GM21619 (cell line): ENCODE results near the gene SLIT2.

Source experiments
- ATAC-seq: cut with Tn5 transposase; IDR thresholded peaks from one replicate; pipeline ENCODE4 v1.9.1; 2021; ENCODE audit not compliant: unreplicated experiment

Gene SLIT2, protein sequence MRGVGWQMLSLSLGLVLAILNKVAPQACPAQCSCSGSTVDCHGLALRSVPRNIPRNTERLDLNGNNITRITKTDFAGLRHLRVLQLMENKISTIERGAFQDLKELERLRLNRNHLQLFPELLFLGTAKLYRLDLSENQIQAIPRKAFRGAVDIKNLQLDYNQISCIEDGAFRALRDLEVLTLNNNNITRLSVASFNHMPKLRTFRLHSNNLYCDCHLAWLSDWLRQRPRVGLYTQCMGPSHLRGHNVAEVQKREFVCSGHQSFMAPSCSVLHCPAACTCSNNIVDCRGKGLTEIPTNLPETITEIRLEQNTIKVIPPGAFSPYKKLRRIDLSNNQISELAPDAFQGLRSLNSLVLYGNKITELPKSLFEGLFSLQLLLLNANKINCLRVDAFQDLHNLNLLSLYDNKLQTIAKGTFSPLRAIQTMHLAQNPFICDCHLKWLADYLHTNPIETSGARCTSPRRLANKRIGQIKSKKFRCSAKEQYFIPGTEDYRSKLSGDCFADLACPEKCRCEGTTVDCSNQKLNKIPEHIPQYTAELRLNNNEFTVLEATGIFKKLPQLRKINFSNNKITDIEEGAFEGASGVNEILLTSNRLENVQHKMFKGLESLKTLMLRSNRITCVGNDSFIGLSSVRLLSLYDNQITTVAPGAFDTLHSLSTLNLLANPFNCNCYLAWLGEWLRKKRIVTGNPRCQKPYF (N-terminal part only)

DNA sequence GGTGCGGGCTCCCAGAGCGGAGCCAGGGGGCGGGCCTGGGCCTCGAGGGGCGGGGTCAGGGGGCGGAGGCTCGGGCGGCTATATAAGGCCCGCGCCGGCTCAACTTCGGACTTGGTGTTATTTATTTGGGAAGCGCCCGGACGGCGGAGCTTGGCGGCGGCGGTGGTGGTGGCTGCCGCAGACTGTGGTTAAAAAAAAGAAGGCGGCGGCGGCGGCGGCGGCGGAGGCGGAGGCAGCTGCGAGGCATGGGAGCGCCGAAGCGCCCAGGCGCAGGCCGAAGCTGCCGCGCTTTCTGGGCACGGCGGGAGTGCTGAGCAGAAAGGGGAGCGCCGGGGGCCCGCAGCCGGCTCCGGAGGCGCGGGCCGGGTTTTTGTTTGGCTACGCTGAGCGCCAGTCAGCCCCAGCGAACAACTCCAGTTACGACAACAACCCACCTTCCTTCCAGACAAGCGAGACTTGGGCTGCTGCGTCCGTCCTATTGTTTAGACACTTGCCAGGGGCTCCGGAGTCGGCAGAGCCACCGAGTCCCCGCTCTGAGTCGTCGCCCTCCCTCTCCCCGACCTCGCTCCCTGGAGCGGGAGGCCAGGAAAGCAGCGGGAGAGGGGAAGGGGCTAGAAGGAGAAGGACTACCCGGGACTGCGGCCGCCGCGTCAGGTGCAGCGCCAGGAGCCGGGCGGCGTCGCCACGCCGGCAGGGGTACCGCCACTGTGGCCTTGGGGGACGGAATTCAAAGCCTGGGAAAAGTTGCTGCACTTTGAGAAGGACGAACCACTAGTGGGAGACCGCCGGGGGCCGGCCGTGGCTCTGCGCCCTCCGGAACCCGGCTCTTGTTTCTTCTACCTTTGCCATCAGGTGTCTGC is at the start of gene SLIT2:
Gene SLIT2, plus strand, starts transcription at position 110 of the 860 bp plus-strand sequence. CDS start 1,911 bp downstream, outside the sequence.
- ATAC-seq = peak; percentile 69

DNA sequence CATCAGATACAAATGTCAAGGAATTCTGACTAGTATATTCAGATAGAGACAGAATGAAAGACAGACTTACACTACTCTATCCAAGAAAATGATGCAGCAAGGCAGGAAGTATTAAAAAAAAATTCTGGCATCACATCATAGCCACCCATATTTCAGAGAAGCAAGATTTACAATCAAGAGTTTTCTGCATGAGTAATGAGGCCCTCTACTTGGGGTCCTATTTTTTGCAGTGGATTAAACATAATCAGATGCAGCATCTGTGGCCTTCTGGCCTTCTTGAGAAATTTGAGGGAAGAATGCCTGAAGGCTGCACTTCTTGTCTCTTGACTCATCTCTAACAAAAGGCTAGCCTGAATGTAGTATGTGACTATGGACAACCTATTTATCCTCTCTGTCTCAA is 48.2 kb upstream of the SLIT2 start:
- ATAC-seq = no peak

DNA sequence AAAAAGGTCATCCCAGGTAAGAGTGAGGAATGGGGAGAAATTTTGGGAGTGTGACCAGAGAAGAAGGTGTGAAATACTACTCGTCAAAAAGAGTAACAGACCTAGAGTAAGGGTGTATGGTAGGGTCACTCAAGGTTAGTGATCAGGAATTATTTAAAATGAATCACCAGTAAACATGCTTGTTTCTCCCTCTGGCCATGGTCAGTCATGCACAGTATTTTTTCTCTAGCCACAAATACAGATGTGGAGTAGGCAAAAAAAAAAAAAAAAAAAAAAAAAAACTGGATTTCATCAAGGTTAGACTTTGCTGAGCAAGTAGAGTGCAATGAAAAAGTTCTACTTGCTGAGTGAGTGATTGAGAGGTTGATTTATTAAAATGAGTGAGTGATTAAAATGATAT is 34.2 kb upstream of the SLIT2 start:
- no peak for ATAC-seq

DNA sequence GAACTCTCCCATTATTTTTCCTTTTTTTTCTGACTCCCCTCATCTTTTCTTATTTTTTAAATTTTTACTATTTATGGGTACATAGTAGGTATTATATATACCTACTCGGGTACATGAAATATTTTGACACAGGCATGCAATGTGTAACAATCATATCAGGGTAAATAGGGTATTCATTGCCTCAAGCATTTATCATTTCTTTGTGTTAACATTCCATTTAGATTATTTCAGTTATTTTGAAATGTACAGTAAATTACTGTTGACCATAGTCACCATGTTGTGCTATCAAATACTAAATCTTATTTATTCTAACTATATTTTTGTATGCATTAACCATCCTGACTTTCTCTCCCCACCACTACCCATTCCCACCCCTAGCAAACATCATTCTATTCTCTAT is 33.8 kb upstream of the SLIT2 start:
- no peak for ATAC-seq

DNA sequence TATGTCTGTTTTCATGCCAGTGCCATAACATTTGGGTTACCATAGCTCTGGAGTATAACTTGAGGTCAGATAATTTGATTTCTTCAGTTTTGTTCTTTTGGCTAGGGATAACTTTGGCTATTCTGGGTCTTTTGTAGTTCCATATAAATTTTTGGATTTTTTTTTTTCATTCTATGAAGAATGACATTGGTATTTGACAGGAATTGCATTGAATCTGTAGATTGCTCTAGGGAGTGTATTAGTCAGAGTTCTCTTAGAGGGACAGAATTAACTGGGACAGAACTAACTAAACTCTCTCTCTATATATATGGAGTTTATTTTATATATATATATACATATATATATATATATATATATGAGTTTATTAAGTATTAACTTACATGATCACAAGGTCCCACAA is 32.2 kb upstream of the SLIT2 start:
- ATAC-seq = no peak

DNA sequence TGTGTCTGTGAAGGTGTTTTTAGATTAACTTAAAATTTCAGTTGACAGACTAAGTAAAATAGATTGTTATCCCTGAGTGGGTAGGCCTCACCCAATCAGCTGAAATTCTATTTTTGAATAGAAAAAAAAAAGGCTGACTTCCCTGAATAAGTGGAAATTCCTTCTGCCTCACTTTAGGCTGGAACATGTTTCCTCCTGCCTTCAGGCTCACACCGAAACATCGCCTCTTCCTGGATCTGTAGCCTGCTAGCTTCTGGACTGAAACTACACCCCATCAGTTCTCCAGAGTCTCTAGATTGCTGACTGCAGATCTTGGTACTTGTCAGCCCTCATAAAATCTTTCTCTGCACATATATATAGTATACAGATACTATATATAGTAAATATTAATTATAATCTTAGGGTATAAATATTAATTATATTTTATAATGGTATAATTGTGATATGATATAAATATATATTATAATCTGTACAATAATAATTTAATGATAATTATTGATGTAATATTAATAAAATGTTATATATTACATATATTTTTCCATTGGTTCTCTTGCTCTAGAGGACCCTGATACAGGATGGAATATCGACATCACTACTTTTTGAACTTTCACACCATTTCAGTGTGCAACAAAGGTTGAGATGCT is 13.7 kb upstream of the SLIT2 start:
- ATAC-seq = no peak

DNA sequence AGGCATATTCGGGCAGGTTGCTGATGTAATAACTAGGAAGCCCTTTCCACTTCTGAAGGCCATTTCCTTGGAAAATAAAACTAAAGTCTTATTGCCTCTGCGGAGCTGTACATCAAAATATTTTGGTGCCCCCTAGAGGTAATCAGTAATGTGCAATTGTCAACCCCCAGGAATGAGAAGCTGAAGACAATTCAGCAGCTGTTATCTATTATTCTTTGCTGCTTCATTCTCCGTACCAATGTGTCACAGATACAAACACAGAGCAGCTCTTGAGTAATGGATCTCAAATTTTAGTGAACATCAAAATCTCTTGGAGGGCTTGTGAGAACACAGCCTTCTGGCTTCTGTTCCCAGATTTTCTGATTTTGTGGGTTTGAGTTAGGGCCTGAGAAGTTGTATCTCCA is 3.5 kb upstream of the SLIT2 start:
- no peak for ATAC-seq

DNA sequence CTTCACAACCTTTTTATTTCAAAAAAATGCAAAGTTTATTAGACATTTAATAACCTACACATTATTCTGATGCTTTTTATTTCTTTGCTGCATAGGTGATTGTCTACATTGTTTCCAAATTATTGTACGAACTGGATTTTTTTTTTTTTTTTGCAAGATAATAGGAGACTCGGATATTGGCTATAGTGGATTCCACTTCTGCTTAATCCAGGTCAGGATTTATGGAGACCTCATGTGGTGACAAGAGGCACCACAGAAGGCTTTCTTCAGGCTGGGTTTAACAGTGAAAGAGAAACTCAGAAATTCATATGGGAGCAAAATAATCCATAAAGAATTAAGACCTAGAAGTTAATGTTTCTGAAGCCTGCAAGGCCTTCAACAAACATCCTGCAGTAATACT is 2.4 kb upstream of the SLIT2 start:
- ATAC-seq = no peak

DNA sequence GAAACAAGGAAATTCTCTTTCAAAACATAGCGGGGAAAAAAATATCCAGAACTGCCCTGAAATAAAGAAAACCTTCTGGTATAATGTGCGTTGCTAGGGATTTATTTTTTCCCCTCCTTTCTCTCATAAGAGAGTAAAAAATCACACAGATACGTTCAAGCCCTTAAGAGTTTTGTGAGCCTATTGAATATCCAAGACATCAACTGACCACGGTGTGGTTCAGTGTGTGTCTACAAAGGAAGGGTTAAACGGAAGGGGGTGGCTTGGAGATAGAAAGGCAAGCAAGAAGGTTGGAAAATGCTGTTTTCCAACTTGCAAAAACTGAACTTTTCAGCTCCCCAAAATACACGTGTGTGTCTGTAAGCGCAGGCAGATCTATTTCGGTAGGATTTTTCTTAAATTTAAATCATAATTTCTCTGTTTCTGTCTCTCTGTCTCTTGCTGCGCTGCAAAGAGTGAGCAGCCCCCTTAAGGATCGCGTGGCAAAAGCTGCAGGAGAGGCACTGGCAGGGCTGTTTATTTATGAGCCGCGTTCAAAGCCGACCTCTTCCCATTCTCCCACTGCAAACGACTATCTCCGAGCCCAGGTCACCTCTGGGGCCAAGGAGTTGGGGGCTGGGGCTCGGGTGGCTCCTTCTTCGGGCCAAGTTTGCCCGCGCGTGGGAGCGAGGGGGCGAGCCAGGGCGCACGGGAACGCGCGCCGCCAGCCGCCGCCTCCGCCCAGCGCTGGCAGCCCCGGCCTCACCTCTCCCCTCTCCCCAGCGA is 492 bp upstream of the SLIT2 start:
- ATAC-seq = no peak

DNA sequence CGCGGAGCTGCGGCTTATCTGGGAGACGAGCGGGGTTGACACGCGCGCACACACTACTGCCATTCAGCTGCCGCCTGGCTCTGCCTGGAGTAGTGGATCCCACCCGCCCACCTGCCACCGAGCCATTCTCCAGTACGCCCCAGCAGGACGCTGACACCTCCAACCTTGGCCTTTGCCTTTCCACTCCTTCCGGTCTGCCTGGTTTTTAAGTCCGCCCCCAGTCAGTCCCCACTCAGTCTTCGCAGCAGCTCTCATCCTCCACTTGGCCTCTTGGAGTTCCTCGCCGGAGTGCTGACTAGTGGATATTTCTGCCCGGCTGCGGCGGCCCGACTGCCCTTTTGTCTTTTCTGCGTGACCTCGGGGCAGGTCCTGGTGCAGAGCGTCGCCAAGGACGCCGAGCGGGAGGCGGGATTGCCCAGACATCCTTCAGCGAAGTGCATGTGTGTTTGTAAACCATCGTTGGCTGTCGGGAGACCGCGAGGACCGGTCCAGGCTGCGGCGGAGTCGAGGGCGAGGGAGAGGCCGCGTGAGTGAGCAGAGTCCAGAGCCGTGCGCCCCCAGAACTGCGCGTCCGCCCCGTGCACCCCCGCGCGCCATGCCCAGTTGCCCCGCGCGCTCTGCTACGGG is 1.1 kb downstream of the SLIT2 start:
- ATAC-seq = no peak

DNA sequence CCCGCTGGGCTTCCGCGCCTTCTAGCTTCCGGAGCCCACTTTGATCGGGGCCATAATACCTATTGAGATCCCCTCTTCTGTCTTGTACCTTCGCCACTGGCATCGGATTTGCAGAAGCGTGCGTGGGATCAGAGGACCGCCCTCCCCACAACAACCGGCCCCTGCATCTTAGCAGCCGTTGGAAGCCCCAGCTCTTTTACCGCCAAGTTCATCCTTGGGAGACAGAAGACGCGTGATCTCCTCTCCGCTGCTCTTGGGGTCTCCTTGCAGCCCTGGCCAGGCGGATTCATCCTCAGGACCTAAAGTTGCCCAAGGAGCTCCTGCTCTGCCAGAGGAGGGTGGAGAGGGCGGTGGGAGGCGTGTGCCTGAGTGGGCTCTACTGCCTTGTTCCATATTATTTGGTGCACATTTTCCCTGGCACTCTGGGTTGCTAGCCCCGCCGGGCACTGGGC is 1.6 kb downstream of the SLIT2 start:
- ATAC-seq = no peak

DNA sequence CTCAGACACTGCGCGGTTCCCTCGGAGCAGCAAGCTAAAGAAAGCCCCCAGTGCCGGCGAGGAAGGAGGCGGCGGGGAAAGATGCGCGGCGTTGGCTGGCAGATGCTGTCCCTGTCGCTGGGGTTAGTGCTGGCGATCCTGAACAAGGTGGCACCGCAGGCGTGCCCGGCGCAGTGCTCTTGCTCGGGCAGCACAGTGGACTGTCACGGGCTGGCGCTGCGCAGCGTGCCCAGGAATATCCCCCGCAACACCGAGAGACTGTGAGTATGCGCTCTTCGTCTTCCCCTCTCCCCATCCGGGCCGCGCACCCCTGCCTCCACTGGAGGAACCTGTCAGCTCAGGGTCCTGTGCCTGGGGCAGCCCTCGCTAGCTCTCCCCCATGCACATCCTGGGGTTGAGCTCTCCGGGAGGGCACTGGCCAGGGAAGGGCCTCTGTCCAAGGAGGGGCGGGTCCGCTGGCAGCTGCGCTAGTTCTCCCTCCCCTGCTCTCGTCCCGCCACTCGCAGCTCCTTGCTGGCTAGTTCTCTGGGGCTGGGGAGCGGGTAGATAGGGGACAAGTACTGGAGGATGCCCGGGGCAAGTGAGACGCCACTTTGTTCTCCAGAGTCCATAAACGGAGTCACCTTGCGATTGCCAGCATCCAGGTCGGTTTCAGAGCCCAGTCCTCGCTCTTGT is 2.2 kb downstream of the SLIT2 start:
- ATAC-seq = no peak

DNA sequence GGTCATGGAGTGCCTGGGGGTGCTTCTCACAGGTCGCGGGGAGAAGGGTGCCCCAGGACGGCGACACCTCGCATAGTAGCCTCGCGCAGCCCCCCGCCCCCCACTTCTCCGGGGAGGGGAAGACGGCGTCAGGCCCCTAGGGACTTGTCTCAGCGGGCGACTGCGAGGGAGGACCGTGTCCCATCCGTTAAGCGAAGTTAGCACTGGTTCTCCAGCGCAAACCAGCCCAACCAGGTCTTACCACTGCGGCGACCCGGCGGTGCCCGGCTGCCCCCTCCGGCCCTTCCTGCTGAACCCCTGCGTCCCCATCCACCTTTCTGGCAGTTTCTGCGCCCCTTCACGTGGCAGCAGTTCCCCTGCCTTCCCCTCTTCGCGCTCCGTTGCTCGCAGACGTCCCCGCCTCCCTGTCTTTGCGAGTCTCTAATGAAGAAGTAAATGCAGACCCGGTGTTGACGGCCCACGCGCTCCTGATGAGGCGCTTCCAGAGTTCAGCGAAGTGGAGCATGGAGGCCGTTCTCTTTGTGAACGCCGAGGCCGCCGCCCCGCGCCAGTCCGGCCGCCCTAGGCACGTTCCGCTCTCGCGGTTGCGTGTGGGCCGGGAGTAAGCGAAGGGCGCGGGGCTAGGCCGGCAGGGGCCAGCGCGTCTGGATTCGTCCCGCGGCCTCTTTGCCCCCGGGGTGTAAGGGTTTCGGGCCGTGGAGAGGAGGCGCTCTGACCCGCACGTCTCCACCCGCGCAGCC is 3.0 kb downstream of the SLIT2 start:
- no peak for ATAC-seq

DNA sequence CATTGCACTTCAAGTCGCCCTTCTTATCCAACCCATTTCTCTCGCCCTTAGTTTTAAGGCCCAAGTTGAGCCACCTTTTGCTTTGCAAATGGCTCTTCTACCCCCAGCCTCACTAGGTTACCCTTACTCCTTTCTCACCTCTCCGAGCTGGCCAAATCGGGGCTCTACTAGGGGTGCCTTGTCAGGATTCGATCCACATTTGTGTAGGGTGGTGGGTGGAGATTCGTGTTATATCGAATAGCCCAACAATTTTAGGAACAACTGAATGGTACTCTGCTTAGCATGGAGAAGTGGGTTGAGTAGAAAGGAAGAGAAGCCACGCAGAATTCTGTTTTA is 3.5 kb downstream of the SLIT2 start:
- no peak for ATAC-seq

DNA sequence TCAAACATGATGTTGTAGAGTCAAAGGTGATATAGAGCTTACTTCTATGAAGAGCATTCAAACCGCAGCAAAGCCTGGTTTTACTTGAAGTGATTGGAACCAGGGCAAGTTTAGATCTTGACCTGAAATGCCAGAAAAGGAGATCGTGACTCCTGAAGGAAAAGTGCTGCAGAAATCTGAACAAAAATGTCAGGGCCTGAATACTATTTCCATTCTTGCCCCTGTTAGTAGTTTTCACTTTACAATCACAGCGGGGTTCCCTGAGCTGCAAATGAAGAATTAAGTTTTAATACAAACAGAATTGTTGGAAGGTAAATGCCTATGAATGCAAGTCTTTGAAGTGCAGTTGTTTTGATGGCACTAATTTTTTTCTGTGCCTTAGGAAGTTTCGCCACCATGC is 4.1 kb downstream of the SLIT2 start:
- no peak for ATAC-seq

DNA sequence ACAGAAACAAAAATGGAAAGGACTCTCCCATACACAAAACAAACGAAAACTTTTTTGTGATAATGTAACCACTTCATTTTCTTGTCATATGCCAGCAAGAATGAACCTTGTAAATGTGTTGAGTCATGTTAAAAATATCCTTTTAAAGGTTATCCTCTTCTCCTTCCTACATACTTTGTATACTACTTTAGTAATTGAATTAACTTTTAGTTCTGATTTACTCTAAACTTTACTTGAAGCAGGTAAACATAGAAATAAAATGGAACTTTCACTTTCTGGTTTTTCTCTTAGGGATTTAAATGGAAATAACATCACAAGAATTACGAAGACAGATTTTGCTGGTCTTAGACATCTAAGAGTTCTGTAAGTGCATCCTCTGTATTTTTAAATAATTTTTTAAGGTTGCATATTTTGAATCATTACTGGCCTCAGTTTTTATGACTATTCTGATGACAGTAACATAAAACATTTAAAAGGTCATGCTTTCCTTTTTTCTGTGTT is 4.7 kb downstream of the SLIT2 start:
- no peak for ATAC-seq

DNA sequence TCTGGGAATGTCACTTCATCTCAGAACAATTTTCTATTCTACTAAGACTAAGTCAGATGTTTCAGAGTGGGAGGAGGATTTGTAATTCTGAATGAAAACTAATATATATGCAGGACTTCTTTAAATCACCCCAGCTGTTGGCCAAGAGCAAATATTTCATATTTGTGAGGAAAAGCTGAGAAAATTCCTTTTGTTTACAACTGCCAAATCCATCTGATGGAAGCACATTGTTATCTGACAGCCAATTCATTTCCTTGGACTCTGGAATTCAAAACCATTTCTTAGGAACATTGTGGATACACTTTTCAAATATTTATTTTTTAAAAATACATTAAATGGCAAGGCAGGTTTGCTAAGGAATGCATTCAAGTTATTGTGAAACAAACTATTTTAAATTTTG is 8.0 kb downstream of the SLIT2 start:
- no peak for ATAC-seq

DNA sequence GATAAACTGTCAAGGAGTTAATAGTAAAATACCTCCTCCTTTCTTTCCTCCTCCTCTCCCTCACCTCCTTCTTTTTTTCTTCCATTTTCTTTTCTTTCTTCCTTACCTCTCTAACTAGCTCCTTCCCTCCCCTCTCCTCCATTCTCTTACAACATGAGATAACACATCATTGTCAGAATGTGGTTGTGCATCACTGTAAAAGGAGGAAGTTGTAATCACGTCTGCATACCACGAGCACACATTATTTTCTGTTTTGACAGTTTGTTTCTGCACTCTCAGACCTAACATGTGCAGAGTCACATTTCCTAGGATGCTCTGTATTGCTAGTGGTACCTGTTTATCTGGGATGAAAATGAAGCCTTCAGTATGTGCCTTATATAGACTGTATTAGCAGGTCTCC is 9.1 kb downstream of the SLIT2 start:
- ATAC-seq = no peak

DNA sequence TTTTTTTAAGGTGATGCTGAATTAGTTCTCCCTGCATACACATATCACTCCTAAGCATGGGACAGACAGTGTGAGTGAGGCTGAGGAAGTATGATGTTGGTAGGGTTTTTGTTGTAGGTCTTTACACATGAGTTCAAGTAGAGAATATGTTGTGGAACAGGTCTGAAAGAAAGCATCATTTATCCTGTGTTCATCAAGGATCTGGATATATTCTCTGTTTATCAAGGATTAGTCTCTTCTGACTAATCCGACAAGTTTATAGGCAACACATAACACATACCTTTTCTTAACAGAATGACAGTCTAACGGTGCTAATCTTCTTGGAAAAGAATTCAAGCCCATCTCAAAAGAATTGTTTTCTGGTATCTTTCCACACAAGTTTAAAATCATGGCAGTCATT is 10.5 kb downstream of the SLIT2 start:
- no peak for ATAC-seq
